NB4 (cell line): ENCODE measurements around the gene CD163.

Source experiments
- CTCF ChIP-seq: IDR thresholded peaks from one replicate; pipeline ENCODE4 v1.5.1; 2012; ENCODE audit warnings: low read depth, low read length
- MAX ChIP-seq: IDR thresholded peaks from 2 replicates; pipeline ENCODE4 v1.6.1; 2011; ENCODE audit warnings: low read depth, low read length

DNA sequence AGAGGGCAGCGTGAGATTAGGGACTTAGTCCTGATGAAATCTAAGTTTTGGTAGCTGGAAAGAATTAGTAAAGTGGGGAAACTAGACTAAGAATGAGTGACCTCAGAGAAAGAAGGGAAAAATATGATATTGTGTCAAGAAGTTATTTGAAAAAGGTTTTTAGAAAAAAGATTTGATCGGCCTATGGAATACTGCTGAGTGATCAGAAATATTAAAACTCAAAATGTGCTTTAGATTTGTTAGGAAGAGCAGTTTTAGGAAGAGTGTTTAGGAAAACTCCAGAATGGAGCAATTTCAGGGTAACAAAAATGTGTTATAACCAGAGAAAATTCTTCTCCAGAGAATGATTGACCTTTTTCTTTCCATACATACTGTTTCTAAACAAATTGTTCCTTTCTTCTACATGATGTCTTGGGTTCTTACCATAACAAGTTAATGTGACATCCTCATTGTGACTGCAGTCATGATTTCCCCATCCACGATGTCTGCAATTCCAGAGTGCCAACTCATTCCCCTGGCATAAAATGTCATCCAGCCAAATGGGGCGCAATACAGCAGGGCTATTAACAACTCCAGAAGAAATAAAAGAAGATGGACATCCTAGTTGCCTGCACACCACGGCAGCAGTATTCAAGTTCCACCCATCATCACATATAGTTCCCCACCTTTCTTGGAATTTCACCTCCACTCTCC is 71.4 kb downstream of the CD163 start:
- TF ChIP-seq CTCF = no peak
- no peak for TF ChIP-seq MAX
